DMS79 (cell line): Measurements from ENCODE around the gene CDH13.

Experiments
- DNase-seq: peaks from one replicate; lab custom pipeline; 2025; lab: John Stamatoyannopoulos, UW

Gene CDH13

GRCh38 chr16:82628711-82629110 is 1.9 kb downstream of the CDH13 start:
- DNase-seq, result no peak

GRCh38 chr16:82629441-82630027 is 2.8 kb downstream of the CDH13 start:
- DNase-seq, result no peak

- DNase-seq, result no peak
Measured at GRCh38 chr16:82630219-82630618, 3.5 kb downstream of the CDH13 start.

- DNase-seq, result no peak
Measured at GRCh38 chr16:82630688-82631087, 3.9 kb downstream of the CDH13 start.

GRCh38 chr16:82631701-82632685 is 5.2 kb downstream of the CDH13 start:
- no peak for DNase-seq

DNA sequence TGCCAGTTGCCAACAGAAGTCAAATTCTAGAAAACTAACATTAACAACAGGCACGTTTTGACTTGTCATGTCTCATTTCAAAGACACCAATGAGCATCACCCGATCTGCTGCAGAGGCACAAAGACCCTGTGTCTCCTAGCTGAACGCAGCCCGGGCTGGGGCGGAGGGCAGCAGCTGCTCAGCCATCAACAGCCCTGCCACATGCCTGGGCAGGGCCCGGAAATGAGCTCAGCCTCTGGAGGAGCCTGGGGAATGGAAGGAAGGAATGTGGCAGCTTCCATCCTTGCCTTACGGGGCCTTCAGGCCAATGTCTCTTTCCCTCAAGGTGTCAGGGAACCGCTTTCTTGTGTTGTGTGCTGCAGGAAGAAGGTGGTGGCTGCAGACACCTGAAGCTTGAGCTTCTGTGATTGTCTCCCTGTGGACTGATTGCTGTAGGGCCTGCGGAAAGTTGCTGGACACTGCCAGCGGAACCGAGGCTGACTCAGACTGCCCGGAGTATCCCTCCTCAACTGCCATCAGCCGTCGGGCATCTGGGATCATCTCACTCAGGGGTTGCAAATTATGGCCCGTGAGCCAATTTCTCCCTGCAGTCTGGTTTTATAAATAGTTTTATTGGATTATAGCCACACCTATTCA is 7.3 kb downstream of the CDH13 start:
- DNase-seq, result no peak

DNA sequence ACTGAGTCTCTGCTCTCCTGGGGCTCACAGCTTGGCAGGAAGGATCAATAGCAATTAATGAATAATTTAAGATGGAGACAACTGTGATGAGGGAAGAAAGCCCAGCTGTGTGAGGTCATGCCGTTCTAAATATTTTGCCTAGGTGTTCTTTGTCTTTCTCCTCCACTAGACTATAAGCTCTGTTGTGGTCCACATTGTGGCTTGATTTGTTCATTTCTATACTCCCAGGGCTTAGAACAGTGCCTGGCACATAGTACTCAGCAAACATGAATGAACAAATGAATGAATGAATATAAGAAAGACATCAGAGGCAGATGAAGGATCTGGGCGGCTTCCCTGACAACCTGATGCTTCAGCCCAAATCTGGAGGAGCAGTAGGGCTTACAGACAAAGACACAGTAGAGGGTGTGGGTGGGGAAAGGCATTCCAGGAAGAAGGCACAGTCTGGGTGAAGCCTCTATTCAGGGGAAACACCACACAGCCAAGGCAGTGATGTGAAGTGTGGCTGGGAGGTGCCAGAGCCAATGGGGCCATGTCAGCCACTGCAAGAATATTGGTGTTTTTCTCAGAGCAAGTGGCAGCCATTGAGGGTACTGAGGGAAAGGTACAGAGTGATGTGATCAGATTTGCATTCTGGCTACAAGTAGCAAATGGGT is 8.3 kb downstream of the CDH13 start:
- no peak for DNase-seq

DNA sequence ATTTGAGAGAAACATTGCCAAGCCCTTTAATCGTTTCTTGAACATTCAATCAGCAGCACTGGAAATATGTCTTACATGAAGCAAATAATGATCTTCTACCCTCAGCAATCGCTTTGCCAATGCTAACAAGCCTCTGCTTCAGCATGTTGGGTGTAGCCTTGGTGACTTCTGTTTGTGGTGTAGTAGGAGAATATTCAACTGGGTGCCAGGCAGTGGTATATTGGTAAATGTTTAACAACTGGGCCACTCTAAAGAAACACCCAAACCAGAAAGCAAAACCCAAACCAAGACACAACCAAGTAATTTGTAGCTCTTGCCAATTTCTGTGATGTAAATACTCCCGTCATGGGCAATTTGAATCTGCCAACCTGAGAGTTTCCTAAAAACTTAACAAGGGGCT is 9.7 kb downstream of the CDH13 start:
- no peak for DNase-seq

GRCh38 chr16:82636958-82637357 is 10.2 kb downstream of the CDH13 start:
- no peak for DNase-seq

GRCh38 chr16:82638095-82638798 is 11.5 kb downstream of the CDH13 start:
- DNase-seq, result no peak

DNA sequence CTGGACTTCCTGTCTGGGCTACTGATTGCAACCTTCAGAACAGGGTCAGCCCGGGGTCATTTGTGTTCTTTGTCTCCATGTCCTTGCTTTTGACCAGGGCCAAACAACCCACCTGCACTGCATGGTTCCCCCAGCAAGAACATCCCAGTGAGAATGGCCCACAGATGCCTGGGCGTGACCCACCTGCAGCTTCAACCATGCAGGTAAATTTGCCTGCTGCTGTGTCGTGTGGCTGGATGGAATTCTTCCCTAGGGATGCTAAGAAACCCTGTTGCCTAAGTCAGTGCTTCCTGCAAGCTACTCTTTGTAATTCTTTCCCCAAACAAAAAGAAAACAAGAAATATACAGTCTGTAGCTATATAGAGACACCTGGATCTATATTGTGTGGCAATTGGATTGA is 12.5 kb downstream of the CDH13 start:
- DNase-seq, result no peak

DNA sequence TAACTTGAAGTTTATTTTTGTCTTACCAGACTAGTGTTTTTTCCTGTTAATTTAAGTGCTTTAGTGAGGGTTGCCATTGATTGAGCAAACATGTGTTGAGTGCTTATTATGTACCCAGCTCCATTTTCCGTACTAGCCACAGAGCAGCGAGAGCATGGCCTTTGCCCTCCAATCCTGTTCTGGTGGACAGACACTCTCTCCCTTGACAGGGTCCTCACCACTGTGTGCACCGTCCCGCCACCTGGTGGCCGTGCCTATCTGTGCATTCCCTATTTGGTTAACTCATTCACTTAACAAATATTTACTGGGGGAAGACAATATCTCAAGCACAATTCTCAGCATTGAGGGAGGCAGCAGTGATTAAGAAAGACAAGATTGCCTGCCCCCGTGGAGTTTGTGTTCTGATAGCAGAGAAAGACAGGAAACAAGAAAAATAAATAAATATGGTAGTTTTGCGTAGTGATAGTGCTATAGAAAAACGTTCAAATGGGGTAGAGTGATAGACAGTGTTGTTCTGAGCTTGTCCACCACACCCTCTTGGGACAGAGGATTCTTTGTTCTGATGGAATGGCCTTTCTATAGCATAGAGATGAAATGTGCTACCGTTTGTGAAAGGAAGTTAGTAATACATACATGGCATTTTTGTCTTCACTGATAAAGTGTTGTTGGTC is 13.0 kb downstream of the CDH13 start:
- no peak for DNase-seq

- DNase-seq, result no peak
Measured at GRCh38 chr16:82641336-82641984, 14.7 kb downstream of the CDH13 start.

DNA sequence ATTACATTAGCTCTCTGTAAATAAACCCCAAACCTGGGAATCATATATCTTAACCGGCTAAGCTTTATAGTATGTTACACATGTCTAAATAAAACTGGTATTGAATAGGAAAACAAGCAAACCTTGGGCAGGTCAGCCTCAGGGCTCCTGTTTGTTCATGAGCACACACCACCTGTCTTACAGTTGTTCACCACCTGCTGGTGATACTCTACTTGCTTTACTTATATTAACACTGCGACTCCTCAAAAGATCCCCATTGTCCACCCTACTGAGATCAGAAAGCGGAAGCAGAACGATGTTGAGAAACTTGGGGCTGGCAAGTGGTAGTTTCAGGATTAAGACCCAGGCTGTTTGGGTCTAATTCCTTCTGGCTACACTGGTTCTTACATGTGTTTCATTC is 16.4 kb downstream of the CDH13 start:
- no peak for DNase-seq

- no peak for DNase-seq
Measured at GRCh38 chr16:82643936-82644630, 17.3 kb downstream of the CDH13 start.

DNA sequence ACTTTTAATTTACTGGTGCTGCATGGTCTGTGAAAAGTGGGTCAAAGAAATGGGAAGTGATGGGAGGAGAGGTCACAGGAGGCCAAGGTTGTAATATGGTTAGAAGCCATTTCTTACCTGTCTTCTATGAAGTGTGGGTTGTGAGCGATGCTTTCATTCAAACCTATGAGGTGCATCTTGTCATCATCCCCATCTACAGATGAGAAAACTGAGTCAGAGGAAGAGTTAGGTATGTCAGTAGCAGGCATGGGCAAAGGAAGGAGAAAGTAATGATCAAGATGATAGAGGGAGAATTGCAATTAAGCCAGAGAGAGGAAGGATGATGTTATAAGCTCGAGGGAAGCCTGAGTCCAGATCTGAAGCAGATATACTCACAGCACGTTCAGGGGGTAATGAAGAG is 19.7 kb downstream of the CDH13 start:
- no peak for DNase-seq

- no peak for DNase-seq
Measured at GRCh38 chr16:82649766-82650165, 23.0 kb downstream of the CDH13 start.

- DNase-seq, result no peak
Measured at GRCh38 chr16:82650804-82651203, 24.0 kb downstream of the CDH13 start.

GRCh38 chr16:82651921-82652601 is 25.3 kb downstream of the CDH13 start:
- DNase-seq, result no peak

DNA sequence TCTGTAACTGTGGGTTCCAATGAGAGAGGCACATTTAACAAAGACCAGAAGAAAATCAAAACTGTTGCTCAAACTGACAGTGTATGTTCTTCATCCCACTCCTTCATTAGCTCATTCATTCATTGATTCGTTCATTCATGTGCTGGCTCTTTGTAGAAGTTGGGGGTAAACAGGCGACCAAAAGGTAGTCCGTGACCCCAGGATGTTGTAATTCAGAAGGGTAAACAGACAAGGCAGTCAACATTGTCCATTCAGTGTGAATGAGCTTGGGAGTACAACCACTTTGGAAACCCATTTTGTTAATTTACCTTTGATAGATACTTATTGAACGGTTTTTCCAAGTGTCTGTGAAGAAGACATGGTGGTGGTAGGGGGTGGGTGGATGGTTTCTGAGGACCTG is 26.1 kb downstream of the CDH13 start:
- DNase-seq, result no peak
